Measurements from ENCODE around the gene RCAN2.

DNA sequence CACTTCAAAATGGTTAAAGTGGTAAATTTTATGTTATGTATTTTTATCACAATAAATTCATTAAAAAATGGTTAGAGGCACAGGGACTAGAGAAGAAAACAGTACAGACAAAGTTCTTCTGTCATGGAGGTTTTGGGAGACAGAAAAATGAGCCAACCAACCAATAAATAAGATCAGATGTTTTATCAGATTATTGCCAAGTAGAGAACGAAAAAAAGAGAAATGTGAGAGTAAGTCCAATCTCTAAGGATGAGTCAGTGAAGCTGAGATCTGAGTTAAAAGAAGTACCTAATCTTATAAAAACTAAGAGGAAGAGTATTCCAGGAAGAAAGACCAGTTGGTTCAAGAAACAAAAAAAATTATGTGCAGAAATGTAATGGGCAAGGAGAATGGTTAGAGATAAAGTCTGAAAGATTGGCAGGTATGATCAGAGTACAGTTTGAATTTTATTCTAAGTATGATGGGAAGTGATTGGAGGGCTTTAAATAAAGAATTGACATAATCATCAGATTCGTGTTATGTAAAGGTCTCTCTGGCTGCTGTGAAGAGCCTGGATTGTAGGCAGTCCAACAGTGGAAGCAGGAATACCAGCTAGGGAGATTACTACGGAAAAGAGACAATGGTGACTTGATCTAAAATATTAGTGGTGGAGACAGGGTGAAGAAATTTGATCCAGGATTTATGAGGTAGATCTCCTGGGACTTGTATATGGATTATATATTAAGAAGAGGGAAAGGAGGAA lies 79.6 kb downstream of the RCAN2 start:
- TF ChIP-seq, protein P1, sequence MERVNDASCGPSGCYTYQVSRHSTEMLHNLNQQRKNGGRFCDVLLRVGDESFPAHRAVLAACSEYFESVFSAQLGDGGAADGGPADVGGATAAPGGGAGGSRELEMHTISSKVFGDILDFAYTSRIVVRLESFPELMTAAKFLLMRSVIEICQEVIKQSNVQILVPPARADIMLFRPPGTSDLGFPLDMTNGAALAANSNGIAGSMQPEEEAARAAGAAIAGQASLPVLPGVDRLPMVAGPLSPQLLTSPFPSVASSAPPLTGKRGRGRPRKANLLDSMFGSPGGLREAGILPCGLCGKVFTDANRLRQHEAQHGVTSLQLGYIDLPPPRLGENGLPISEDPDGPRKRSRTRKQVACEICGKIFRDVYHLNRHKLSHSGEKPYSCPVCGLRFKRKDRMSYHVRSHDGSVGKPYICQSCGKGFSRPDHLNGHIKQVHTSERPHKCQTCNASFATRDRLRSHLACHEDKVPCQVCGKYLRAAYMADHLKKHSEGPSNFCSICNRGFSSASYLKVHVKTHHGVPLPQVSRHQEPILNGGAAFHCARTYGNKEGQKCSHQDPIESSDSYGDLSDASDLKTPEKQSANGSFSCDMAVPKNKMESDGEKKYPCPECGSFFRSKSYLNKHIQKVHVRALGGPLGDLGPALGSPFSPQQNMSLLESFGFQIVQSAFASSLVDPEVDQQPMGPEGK (CRISPR knock-in tag; IDR thresholded peaks at IDR 0.05; ENCODE audit: borderline replicate concordance), result no peak
- TF ChIP-seq ZNF565 (CRISPR knock-in tag; conservative IDR thresholded peaks at IDR 0.05; ENCODE audit: low read depth) (no peak), CSDC2 (CRISPR knock-in tag; IDR thresholded peaks at IDR 0.05) (no peak), BACH2 (CRISPR knock-in tag; IDR thresholded peaks at IDR 0.05; ENCODE audit: borderline replicate concordance) (no peak), CSRNP3 (CRISPR knock-in tag; IDR thresholded peaks at IDR 0.05) (no peak), ESRRG (CRISPR knock-in tag; IDR thresholded peaks at IDR 0.05) (no peak), ZFP30 (CRISPR knock-in tag; IDR thresholded peaks at IDR 0.05) (no peak), ZNF8 (CRISPR knock-in tag; IDR thresholded peaks at IDR 0.05) (no peak)
- TF ChIP-seq, protein P2, sequence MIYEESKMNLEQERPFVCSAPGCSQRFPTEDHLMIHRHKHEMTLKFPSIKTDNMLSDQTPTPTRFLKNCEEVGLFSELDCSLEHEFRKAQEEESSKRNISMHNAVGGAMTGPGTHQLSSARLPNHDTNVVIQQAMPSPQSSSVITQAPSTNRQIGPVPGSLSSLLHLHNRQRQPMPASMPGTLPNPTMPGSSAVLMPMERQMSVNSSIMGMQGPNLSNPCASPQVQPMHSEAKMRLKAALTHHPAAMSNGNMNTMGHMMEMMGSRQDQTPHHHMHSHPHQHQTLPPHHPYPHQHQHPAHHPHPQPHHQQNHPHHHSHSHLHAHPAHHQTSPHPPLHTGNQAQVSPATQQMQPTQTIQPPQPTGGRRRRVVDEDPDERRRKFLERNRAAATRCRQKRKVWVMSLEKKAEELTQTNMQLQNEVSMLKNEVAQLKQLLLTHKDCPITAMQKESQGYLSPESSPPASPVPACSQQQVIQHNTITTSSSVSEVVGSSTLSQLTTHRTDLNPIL (CRISPR knock-in tag; IDR thresholded peaks at IDR 0.05; ENCODE audit: low read depth), result no peak

Measured in SK-N-SH treated with all-trans-retinoic acid at 6 μM for 48 hours (cell line).